CD4-positive, alpha-beta T cell (primary cell): ENCODE data around the gene FANCD2. TPM values are rescaled to one million over a fixed set of nuclear protein-coding genes. Genes with fewer than 3 reads are reported as not detected.
A peak's percentile ranks its signal among the peaks of the same experiment; 100 is the strongest.

Experiments used
- ATAC-seq: fragments of 200-7000 bp; cut with Tn5 transposase; one replicate; pipeline ENCODE4 v1.10.0; 2022; ENCODE audit warnings: mild to moderate bottlenecking; ENCODE audit not compliant: poor library complexity
- CTCF ChIA-PET: fragments of 350-600 bp; sonication (Branson Sonifier 250); formaldehyde crosslinking; loops from one replicate; lab custom pipeline; 2021; ENCODE audit warnings: antibody characterized with exemption, inconsistent platforms; lab: Charles Lee
- POLR2A ChIA-PET: fragments of 350-600 bp; sonication (Branson Sonifier 250); formaldehyde crosslinking; loops from one replicate; lab custom pipeline; 2021; ENCODE audit warnings: antibody characterized with exemption, inconsistent platforms; lab: Charles Lee
- DNase-seq, 14 experiments: peaks; one replicate each; pipeline ENCODE4 v3.0.0-alpha.2; 2013 to 2020; ENCODE audit warnings: mixed read lengths in 2 of 14
- H3K27ac ChIP-seq, 2 donors: one replicate each; pipeline versions ENCODE4 v1.5.1 to v1.7.0; 2013; ENCODE audit warnings: low read length in 2 of 2, low read depth in 1 of 2, mild to moderate bottlenecking in 1 of 2
- H3K27me3 ChIP-seq, 2 experiments: 1 replicate in 1 of 2; 2 replicates in 1 of 2; pipeline versions ENCODE4 v1.6.1 to v1.7.0; 2013; ENCODE audit warnings: low read length in 2 of 2, control low read depth in 1 of 2, mild to moderate bottlenecking in 1 of 2, moderate library complexity in 1 of 2; ENCODE audit not compliant: insufficient read depth in 2 of 2, control insufficient read depth in 1 of 2
- H3K36me3 ChIP-seq: one replicate; pipeline ENCODE4 v1.6.1; 2013; ENCODE audit warnings: low read length, control low read depth; ENCODE audit not compliant: insufficient read depth
- H3K4me1 ChIP-seq: one replicate; pipeline ENCODE4 v1.6.1; 2013; ENCODE audit warnings: low read length, control low read depth; ENCODE audit not compliant: insufficient read depth
- H3K4me3 ChIP-seq: one replicate; pipeline ENCODE4 v1.5.1; 2013; ENCODE audit warnings: mild to moderate bottlenecking, low read length, moderate library complexity
- H3K9me3 ChIP-seq, 2 experiments: 1 replicate in 1 of 2; 2 replicates in 1 of 2; pipeline versions ENCODE4 v1.6.1 to v1.7.0; 2013; ENCODE audit warnings: low read length in 2 of 2, mild to moderate bottlenecking in 2 of 2, control low read depth in 1 of 2, moderate library complexity in 1 of 2; ENCODE audit not compliant: control insufficient read depth in 1 of 2, insufficient read depth in 1 of 2
- H3K27ac Mint-ChIP-seq: one replicate; pipeline ENCODE4 v1.8.0; 2020; ENCODE audit warnings: mixed read lengths
- H3K27me3 Mint-ChIP-seq: one replicate; pipeline ENCODE4 v1.8.0; 2021; ENCODE audit warnings: mixed read lengths
- H3K36me3 Mint-ChIP-seq: one replicate; pipeline ENCODE4 v1.8.0; 2021; ENCODE audit warnings: low read depth, mixed read lengths
- H3K4me1 Mint-ChIP-seq: one replicate; pipeline ENCODE4 v1.8.0; 2021; ENCODE audit warnings: low read depth, mixed read lengths
- H3K4me3 Mint-ChIP-seq: one replicate; pipeline ENCODE4 v1.8.0; 2020; ENCODE audit warnings: mild to moderate bottlenecking, mixed read lengths
- H3K9me3 Mint-ChIP-seq: one replicate; pipeline ENCODE4 v1.8.0; 2020; ENCODE audit warnings: mixed read lengths
- CTCF ChIP-seq: fragments of 200-600 bp; IDR thresholded peaks from one replicate; pipeline ENCODE4 v1.8.0; 2022; ENCODE audit warnings: antibody characterized with exemption, mild to moderate bottlenecking
- intact Hi-C, 2 experiments: fragments of 100-400 bp; cut with DNase I in 1 of 2; cut with micrococcal nuclease in 1 of 2; formaldehyde crosslinking; loops; one replicate each; pipeline versions ENCODE4 v1.15.1 to v1.9.0; 2023 to 2025; cut with DNase I, micrococcal nuclease
- total RNA-seq, 174 experiments: library from RNA in 2 of 174; stranded (reverse) in 2 of 174; gene quantifications; one replicate each; pipeline ENCODE4 v1.2.3 and lab custom pipeline; 2021 to 2026

Gene FANCD2
- total RNA-seq, 2 experiments from 2014 or later: 13.8 to 16.8 TPM

GRCh38 chr3:9978710-9979305, 47.4 kb upstream of the FANCD2 start:
- peaks cover 67% of the 10 kb centered on the region for H3K36me3 Mint-ChIP-seq
- peaks cover 66% of the 10 kb centered on the region for H3K36me3 ChIP-seq

GRCh38 chr3:9980251-9980650, 46.0 kb upstream of the FANCD2 start:
- peaks cover 53% of the 10 kb centered on the region for H3K36me3 Mint-ChIP-seq
- H3K9me3 ChIP-seq: no peaks in the 10 kb centered on the region
- no peaks in the 10 kb centered on the region for H3K27me3 ChIP-seq
- CTCF ChIA-PET: no interaction called here
- no peaks in the 10 kb centered on the region for H3K9me3 Mint-ChIP-seq
- intact Hi-C loops: loop anchor here in 1 of 2 experiments (10.0 kb wide), 1 partner anchor 305 kb away; no protein-coding TSS in a partner anchor
- H3K4me3 ChIP-seq: no peak overlapping the region
- H3K4me1 Mint-ChIP-seq: peaks cover 20% of the 10 kb centered on the region
- H3K27me3 Mint-ChIP-seq: no peaks in the 10 kb centered on the region
- ATAC-seq (no peak), DNase-seq (no peak)
- H3K27ac Mint-ChIP-seq: no peak overlapping the region
- peaks cover 9% of the 10 kb centered on the region for H3K4me1 ChIP-seq
- peaks cover 62% of the 10 kb centered on the region for H3K36me3 ChIP-seq
- POLR2A ChIA-PET: no interaction called here
- H3K27ac ChIP-seq: no peak overlapping the region
- H3K4me3 Mint-ChIP-seq: no peak overlapping the region
- TF ChIP-seq CTCF: no peak

More at GRCh38 chr3:9978710-9979305, 47.4 kb upstream of the FANCD2 start:
- TF ChIP-seq CTCF: no peak
- DNase-seq (no peak), ATAC-seq (no peak)
- H3K27me3 Mint-ChIP-seq: no peaks in the 10 kb centered on the region
- no peak overlapping the region for H3K27ac Mint-ChIP-seq
- Histone ChIP-seq H3K4me3 (no peak overlapping the region), H3K27ac (no peak overlapping the region), H3K4me1 (peaks cover 5% of the 10 kb centered on the region), H3K9me3 (no peaks in the 10 kb centered on the region), H3K27me3 (no peaks in the 10 kb centered on the region)
- CTCF ChIA-PET: no interaction called here
- POLR2A ChIA-PET: interaction anchor here (1.3 to 2.4 kb wide), 2 partner anchors 8 to 46 kb away, joined by 3 to 13 read pairs; partner anchors contain the start of genes CRELD1 and EMC3
- H3K4me3 Mint-ChIP-seq: no peak overlapping the region
- peaks cover 20% of the 10 kb centered on the region for H3K4me1 Mint-ChIP-seq
- intact Hi-C loops: no loop called here
- no peaks in the 10 kb centered on the region for H3K9me3 Mint-ChIP-seq

GRCh38 chr3:9986230-9986725, 40.0 kb upstream of the FANCD2 start:
- peak overlapping the region; percentile 98 for H3K27ac Mint-ChIP-seq
- H3K27ac ChIP-seq: peak overlapping the region; percentile 75 to 94
- H3K27me3 ChIP-seq: no peaks in the 10 kb centered on the region
- no peaks in the 10 kb centered on the region for H3K9me3 ChIP-seq
- peaks cover 22% of the 10 kb centered on the region for H3K36me3 Mint-ChIP-seq
- no peaks in the 10 kb centered on the region for H3K9me3 Mint-ChIP-seq
- ATAC-seq (peak; percentile 44), DNase-seq (no peak)
- H3K4me1 ChIP-seq: peaks cover 27% of the 10 kb centered on the region
- H3K36me3 ChIP-seq: peaks cover 10% of the 10 kb centered on the region
- intact Hi-C loops: loop anchor here (2.0 to 10.0 kb wide), 5 partner anchors 41 to 299 kb away; partner anchors contain the start of genes FANCD2 (in 2 of the 2), ARPC4 (in 1 of the 2), CRELD1 (in 1 of the 2) and TADA3 (in 1 of the 2)
- CTCF ChIA-PET: interaction anchor here (2.1 kb wide), 1 partner anchor 53 kb away, joined by 18 read pairs; the partner anchor contains the start of gene CRELD1
- POLR2A ChIA-PET: interaction anchor here (0.6 to 2.8 kb wide), 14 partner anchors 8 to 760 kb away, joined by 3 to 54 read pairs (median 8); partner anchors contain the start of genes ARPC4, CRELD1, FANCD2 and JAGN1
- H3K4me3 ChIP-seq: peak overlapping the region; percentile 99
- H3K4me3 Mint-ChIP-seq: peak overlapping the region; percentile 96
- H3K4me1 Mint-ChIP-seq: peaks cover 27% of the 10 kb centered on the region
- no peaks in the 10 kb centered on the region for H3K27me3 Mint-ChIP-seq
- TF ChIP-seq CTCF: no peak
